Natural killer cell (primary cell): ENCODE data around the gene MRPS12. TPM values are rescaled to one million over a fixed set of nuclear protein-coding genes. Genes with fewer than 3 reads are reported as not detected.

Experiments
- ATAC-seq, 3 donors: fragments of 150-1000 bp in 2 of 3; fragments of 200-7000 bp in 1 of 3; cut with Tn5 transposase; 1 replicate in 1 of 3; 2 replicates in 2 of 3; pipeline ENCODE4 v1.10.0; 2021; ENCODE audit warnings: mild to moderate bottlenecking in 2 of 3, moderate library complexity in 2 of 3
- DNase-seq, 2 donors: peaks; one replicate each; pipeline versions ENCODE4 v3.0.0 to v3.0.0-alpha.2; 2013 to 2021; ENCODE audit warnings: mixed read lengths in 1 of 2
- H3K27ac ChIP-seq: one replicate; pipeline ENCODE4 v1.5.1; 2013; ENCODE audit warnings: mild to moderate bottlenecking, low read length
- H3K27me3 ChIP-seq: one replicate; pipeline ENCODE4 v1.6.1; 2013; ENCODE audit warnings: low read length; ENCODE audit not compliant: control insufficient read depth, insufficient read depth
- H3K36me3 ChIP-seq: one replicate; pipeline ENCODE4 v1.6.1; 2013; ENCODE audit warnings: low read length; ENCODE audit not compliant: control insufficient read depth, insufficient read depth
- H3K4me1 ChIP-seq: one replicate; pipeline ENCODE4 v1.6.1; 2013; ENCODE audit warnings: low read length; ENCODE audit not compliant: control insufficient read depth, insufficient read depth
- H3K4me3 ChIP-seq: one replicate; pipeline ENCODE4 v1.5.1; 2013; ENCODE audit warnings: low read length
- H3K9me3 ChIP-seq: one replicate; pipeline ENCODE4 v1.6.1; 2013; ENCODE audit warnings: low read length; ENCODE audit not compliant: control insufficient read depth, insufficient read depth
- H3K27ac Mint-ChIP-seq, 2 donors: one replicate each; pipeline ENCODE4 v1.8.0; 2022; ENCODE audit warnings: mild to moderate bottlenecking in 2 of 2, mixed read lengths in 2 of 2, moderate library complexity in 1 of 2
- H3K27me3 Mint-ChIP-seq, 2 donors: one replicate each; pipeline ENCODE4 v1.8.0; 2022; ENCODE audit warnings: low read depth in 2 of 2, mixed read lengths in 2 of 2
- H3K36me3 Mint-ChIP-seq: one replicate; pipeline ENCODE4 v1.8.0; 2022; ENCODE audit warnings: mixed read lengths
- H3K4me1 Mint-ChIP-seq, 2 donors: one replicate each; pipeline ENCODE4 v1.8.0; 2022; ENCODE audit warnings: mixed read lengths in 2 of 2
- H3K4me3 Mint-ChIP-seq: one replicate; pipeline ENCODE4 v1.8.0; 2022; ENCODE audit warnings: mild to moderate bottlenecking, moderate library complexity, mixed read lengths
- H3K9me3 Mint-ChIP-seq, 2 donors: one replicate each; pipeline ENCODE4 v1.8.0; 2022; ENCODE audit warnings: mixed read lengths in 2 of 2
- CTCF ChIP-seq: fragments of 200-600 bp; IDR thresholded peaks from one replicate; pipeline ENCODE4 v1.8.0; 2022; ENCODE audit warnings: antibody characterized with exemption
- WGBS: methylation state at CpG from one replicate; pipeline ENCODE4 v1.1.7; 2013; ENCODE audit warnings: missing lambda C conversion rate; ENCODE audit not compliant: insufficient coverage; 5-methylcytosine and 5-hydroxymethylcytosine counted together
- intact Hi-C: fragments of 100-400 bp; cut with micrococcal nuclease; formaldehyde crosslinking; loops from one replicate; pipeline ENCODE4 v1.14.2; 2022
- total RNA-seq, 4 donors: library from RNA; stranded (reverse); fragments of 120-200 nt in 1 of 4; gene quantifications; one replicate each; pipeline versions ENCODE4 v1.2.3 to v1.2.4, GENCODE V29; 2013 to 2022

MRPS12 gene
- total RNA-seq, 3 donors from 2014 or later (not counting 1 experiment from before 2014, with no cell fraction given), result 25.3 to 27.8 (median 26.7) TPM

GRCh38 chr19:38941979-38942378 lies 11.2 kb downstream of the MRPS12 start:
- DNase-seq (no peak), ATAC-seq (no peak)
- intact Hi-C loops, result no loop called here
- Mint-ChIP-seq H3K27me3 (peaks cover 15 to 22% of the 10 kb centered on the region in 2 donors), H3K36me3 (no peaks in the 10 kb centered on the region), H3K9me3 (no peaks in the 10 kb centered on the region), H3K27ac (no peak overlapping the region), H3K4me1 (no peaks in the 10 kb centered on the region), H3K4me3 (no peak overlapping the region)
- H3K36me3 ChIP-seq, result no peaks in the 10 kb centered on the region
- WGBS, result 88% methylated on average over 2 of the region's 2 CpGs
- H3K27ac ChIP-seq, result no peak overlapping the region
- no peaks in the 10 kb centered on the region for H3K27me3 ChIP-seq
- H3K4me3 ChIP-seq, result no peak overlapping the region
- H3K9me3 ChIP-seq, result no peaks in the 10 kb centered on the region
- TF ChIP-seq CTCF, result no peak
- H3K4me1 ChIP-seq, result no peaks in the 10 kb centered on the region

GRCh38 chr19:38942471-38943181 lies 11.9 kb downstream of the MRPS12 start:
- Mint-ChIP-seq H3K27ac (no peak overlapping the region), H3K4me1 (no peaks in the 10 kb centered on the region), H3K27me3 (peaks cover 15 to 22% of the 10 kb centered on the region in 2 donors), H3K4me3 (no peak overlapping the region), H3K9me3 (no peaks in the 10 kb centered on the region), H3K36me3 (no peaks in the 10 kb centered on the region)
- no peaks in the 10 kb centered on the region for H3K36me3 ChIP-seq
- H3K9me3 ChIP-seq, result no peaks in the 10 kb centered on the region
- no peaks in the 10 kb centered on the region for H3K27me3 ChIP-seq
- no peak for TF ChIP-seq CTCF
- 93% methylated on average over 19 of the region's 20 CpGs for WGBS
- DNase-seq, result no peak
- H3K4me1 ChIP-seq, result no peaks in the 10 kb centered on the region
- H3K4me3 ChIP-seq, result no peak overlapping the region
- intact Hi-C loops, result no loop called here
- H3K27ac ChIP-seq, result no peak overlapping the region
- no peak for ATAC-seq

- Histone ChIP-seq H3K36me3 (no peaks in the 10 kb centered on the region), H3K27me3 (no peaks in the 10 kb centered on the region), H3K27ac (no peak overlapping the region), H3K4me1 (peaks cover 7% of the 10 kb centered on the region), H3K4me3 (no peak overlapping the region), H3K9me3 (no peaks in the 10 kb centered on the region)
- Mint-ChIP-seq H3K36me3 (no peaks in the 10 kb centered on the region), H3K9me3 (no peaks in the 10 kb centered on the region), H3K4me1 (peaks cover 0 to 7% of the 10 kb centered on the region in 2 donors), H3K27me3 (peaks cover 10 to 13% of the 10 kb centered on the region in 2 donors), H3K4me3 (no peak overlapping the region), H3K27ac (no peak overlapping the region)
- intact Hi-C loops, result no loop called here
- TF ChIP-seq CTCF, result no peak
- DNase-seq, result no peak
- 94% methylated on average over 11 of the region's 12 CpGs for WGBS
- no peak for ATAC-seq
These were observed 14.3 kb downstream of the MRPS12 start for GRCh38 chr19:38944981-38945506.
